H1 (cell line): Measurements from ENCODE around the gene RBM20. TPM values are rescaled to one million over a fixed set of nuclear protein-coding genes. Genes with fewer than 3 reads are reported as not detected.

Source experiments
- CTCF ChIA-PET: fragments of 300-600 bp; sonication (Branson Sonifier 250); formaldehyde crosslinking; loops from one replicate; lab custom pipeline; 2021; ENCODE audit not compliant: partially characterized antibody; lab: Charles Lee
- POLR2A ChIA-PET: fragments of 300-600 bp; sonication (Branson Sonifier 250); formaldehyde crosslinking; loops from one replicate; lab custom pipeline; 2021; ENCODE audit warnings: inconsistent platforms; ENCODE audit not compliant: partially characterized antibody; lab: Charles Lee
- DNase-seq, 2 experiments: peaks; one replicate each; pipeline versions ENCODE4 v3.0.0 to v3.0.0-alpha.2; 2010 to 2022; ENCODE audit warnings: low spot score in 2 of 2, low read depth in 1 of 2, mixed read lengths in 1 of 2
- FAIRE-seq: peaks from 2 replicates; lab custom pipeline; 2011; peaks lifted over from hg19 to GRCh38; lab: Jason Lieb, UNC
- H2AFZ ChIP-seq: 2 replicates; pipeline ENCODE4 v1.8.1; 2012; ENCODE audit warnings: low read length, inconsistent platforms
- H2AK5ac ChIP-seq: 2 replicates; pipeline ENCODE4 v1.6.1; 2013; ENCODE audit warnings: low read depth, low read length
- H2BK120ac ChIP-seq: replicated peaks from 2 replicates; pipeline ENCODE3; 2013; ENCODE audit warnings: low read depth, low read length, inconsistent platforms
- H2BK12ac ChIP-seq: 2 replicates; pipeline ENCODE4 v1.6.1; 2013; ENCODE audit warnings: low read depth, low read length
- H2BK15ac ChIP-seq: 2 replicates; pipeline ENCODE4 v1.6.1; 2013; ENCODE audit warnings: low read length
- H2BK20ac ChIP-seq: 2 replicates; pipeline ENCODE4 v1.6.1; 2013; ENCODE audit warnings: low read length
- H2BK5ac ChIP-seq: 2 replicates; pipeline ENCODE4 v1.6.1; 2013; ENCODE audit warnings: low read depth, low read length
- H3K14ac ChIP-seq: 2 replicates; pipeline ENCODE4 v1.6.1; 2013; ENCODE audit warnings: inconsistent platforms; ENCODE audit not compliant: insufficient read length
- H3K18ac ChIP-seq: 2 replicates; pipeline ENCODE4 v1.6.1; 2013; ENCODE audit warnings: low read length; ENCODE audit errors: extremely low read depth
- H3K23ac ChIP-seq: 2 replicates; pipeline ENCODE4 v1.6.1; 2013; ENCODE audit warnings: inconsistent platforms; ENCODE audit not compliant: insufficient read length
- H3K23me2 ChIP-seq: 2 replicates; pipeline ENCODE4 v1.6.1; 2013; ENCODE audit warnings: low read depth, low read length
- H3K27ac ChIP-seq: 2 replicates; pipeline ENCODE4 v1.6.1; 2011; ENCODE audit warnings: low read depth, low read length, inconsistent platforms
- H3K27me3 ChIP-seq, 4 experiments: replicated peaks in 1 of 4; 1 replicate in 1 of 4; 2 replicates in 3 of 4; pipeline versions ENCODE4 v1.6.1 to v1.8.1; 2011 to 2013; ENCODE audit warnings: low read length in 3 of 4, mild to moderate bottlenecking in 3 of 4, inconsistent platforms in 2 of 4, mixed read lengths in 2 of 4, moderate library complexity in 1 of 4; ENCODE audit not compliant: control insufficient read depth in 3 of 4, insufficient read depth in 3 of 4; ENCODE audit errors: extremely low read depth in 1 of 4
- H3K36me3 ChIP-seq, 4 experiments: 2 replicates each; pipeline versions ENCODE4 v1.6.1 to v1.8.1; 2011 to 2013; ENCODE audit warnings: mild to moderate bottlenecking in 4 of 4, low read length in 3 of 4, moderate library complexity in 2 of 4, control low read depth in 1 of 4, inconsistent platforms in 1 of 4; ENCODE audit not compliant: insufficient read depth in 4 of 4, control insufficient read depth in 2 of 4
- H3K4ac ChIP-seq: replicated peaks from 2 replicates; pipeline ENCODE3; 2013; ENCODE audit warnings: low read length, low read depth, mixed read lengths, inconsistent platforms; ENCODE audit not compliant: insufficient read length
- H3K4me1 ChIP-seq, 4 experiments: replicated peaks in 1 of 4; 1 replicate in 1 of 4; 2 replicates in 3 of 4; pipeline versions ENCODE4 v1.6.1 to v1.8.1; 2011 to 2013; ENCODE audit warnings: low read length in 3 of 4, inconsistent platforms in 2 of 4, mixed read lengths in 1 of 4; ENCODE audit not compliant: insufficient read depth in 4 of 4, control insufficient read depth in 3 of 4
- H3K4me2 ChIP-seq, 2 experiments: 2 replicates each; pipeline versions ENCODE4 v1.6.1 to v1.8.1; 2011 to 2013; ENCODE audit warnings: low read depth in 2 of 2, low read length in 2 of 2, control low read depth in 1 of 2, inconsistent platforms in 1 of 2, mild to moderate bottlenecking in 1 of 2; ENCODE audit not compliant: insufficient read depth in 1 of 2
- H3K4me3 ChIP-seq, 4 experiments: fragments of 200-600, 300-600 bp in 1 of 4; sonication (generic), shearing (Covaris generic), sonication (Bioruptor Twin) in 1 of 4; 2 replicates each; pipeline versions ENCODE4 v1.5.1 to v1.8.1; 2011 to 2016; ENCODE audit warnings: low read length in 4 of 4, low read depth in 3 of 4, control low read depth in 2 of 4, inconsistent platforms in 2 of 4, mild to moderate bottlenecking in 2 of 4, mixed read lengths in 1 of 4, moderate library complexity in 1 of 4; ENCODE audit not compliant: insufficient read depth in 2 of 4; ENCODE audit errors: extremely low read depth in 1 of 4
- H3K56ac ChIP-seq: replicated peaks from 2 replicates; pipeline ENCODE3; 2013; ENCODE audit warnings: low read depth, mild to moderate bottlenecking, mixed read lengths, low read length, inconsistent platforms; ENCODE audit not compliant: insufficient read length
- H3K79me1 ChIP-seq: 2 replicates; pipeline ENCODE4 v1.6.1; 2013; ENCODE audit warnings: low read depth, low read length, control low read depth
- H3K79me2 ChIP-seq, 2 experiments: 2 replicates each; pipeline versions ENCODE4 v1.6.1 to v1.8.1; 2012 to 2013; ENCODE audit warnings: low read length in 2 of 2, mild to moderate bottlenecking in 2 of 2, inconsistent platforms in 1 of 2; ENCODE audit not compliant: insufficient read depth in 2 of 2, control insufficient read depth in 1 of 2
- H3K9ac ChIP-seq, 4 experiments: replicated peaks in 1 of 4; 1 replicate in 1 of 4; 2 replicates in 3 of 4; pipeline versions ENCODE4 v1.6.1 to v1.8.1; 2011 to 2013; ENCODE audit warnings: low read depth in 3 of 4, low read length in 3 of 4, control low read depth in 2 of 4, mild to moderate bottlenecking in 2 of 4, moderate library complexity in 2 of 4, inconsistent platforms in 1 of 4; ENCODE audit errors: extremely low read depth in 1 of 4
- H3K9me3 ChIP-seq, 2 experiments: 2 replicates each; pipeline versions ENCODE4 v1.6.1 to v1.8.1; 2012 to 2013; ENCODE audit warnings: mild to moderate bottlenecking in 2 of 2, moderate library complexity in 2 of 2, control low read depth in 1 of 2, inconsistent platforms in 1 of 2, low read depth in 1 of 2, low read length in 1 of 2, mixed read lengths in 1 of 2; ENCODE audit not compliant: insufficient read depth in 2 of 2
- H4K20me1 ChIP-seq, 2 experiments: replicated peaks in 1 of 2; 2 replicates each; pipeline versions ENCODE3 to v1.8.1; 2011 to 2013; ENCODE audit warnings: inconsistent platforms in 2 of 2, low read length in 2 of 2, mild to moderate bottlenecking in 1 of 2; ENCODE audit not compliant: insufficient read depth in 2 of 2, control insufficient read depth in 1 of 2
- H4K5ac ChIP-seq: 2 replicates; pipeline ENCODE4 v1.6.1; 2013; ENCODE audit warnings: low read length, low read depth, mixed read lengths, inconsistent platforms; ENCODE audit not compliant: insufficient read length
- H4K8ac ChIP-seq: 2 replicates; pipeline ENCODE4 v1.8.0; 2013; ENCODE audit warnings: mild to moderate bottlenecking, moderate library complexity, low read length, inconsistent platforms; ENCODE audit not compliant: insufficient read depth; ENCODE audit errors: extremely low read depth
- H4K91ac ChIP-seq: replicated peaks from 2 replicates; pipeline ENCODE3; 2013; ENCODE audit warnings: low read length, mixed read lengths, inconsistent platforms; ENCODE audit not compliant: insufficient read length
- CTBP2 ChIP-seq: IDR thresholded peaks from 2 replicates; pipeline ENCODE4 v1.7.0; 2011; ENCODE audit warnings: borderline replicate concordance, mild to moderate bottlenecking, moderate library complexity, mixed read lengths, low read length; ENCODE audit not compliant: insufficient read depth, insufficient read length
- SIN3A ChIP-seq, 2 experiments: IDR thresholded peaks in 1 of 2; conservative IDR thresholded peaks in 1 of 2; 2 replicates each; pipeline ENCODE4 v1.6.1; 2011 to 2012; ENCODE audit warnings: low read length in 2 of 2, improper control_type of control experiment in 1 of 2, low read depth in 1 of 2, mild to moderate bottlenecking in 1 of 2
- WGBS, 2 experiments: shearing (Covaris generic) in 1 of 2; methylation state at CpG; one replicate each; pipeline versions ENCODE4 v1.1.6 to v1.1.7; 2013 to 2015; ENCODE audit warnings: low lambda C conversion rate in 2 of 2, mixed read lengths in 2 of 2, inconsistent platforms in 1 of 2, low coverage in 1 of 2, missing lambda C conversion rate in 1 of 2; ENCODE audit not compliant: insufficient replicate concordance in 2 of 2, insufficient coverage in 1 of 2, insufficient read length in 1 of 2; ENCODE audit errors: extremely low coverage in 1 of 2, missing lambda C conversion rate in 1 of 2; 5-methylcytosine and 5-hydroxymethylcytosine counted together
- polyA plus RNA-seq, 7 experiments: library from polyadenylated mRNA; depleted of rRNA in 3 of 7; stranded (reverse) in 5 of 7; unstranded in 2 of 7; fragments of >200 nt in 5 of 7; fragments of 200-250 nt in 2 of 7; gene quantifications; 1 replicate in 5 of 7; 2 replicates in 1 of 7; 4 replicates in 1 of 7; pipeline versions ENCODE4 v1.2.1 to v1.2.3, GENCODE V29; 2011 to 2013; ENCODE audit warnings: missing spikeins in 2 of 7, mixed read lengths in 2 of 7
- total RNA-seq: library from RNA; stranded (reverse); fragmentation: NEBNext Ultra II Directional; extraction: Animal tissue kit (Norgen Biotek cat#: 25700); gene quantifications from 2 replicates; pipeline ENCODE4 v1.2.1, GENCODE V29; 2021

The RBM20 gene
- total and polyA plus RNA-seq, 2 of the 8 experiments (the other 6 are each of a cell fraction or from before 2014, with no cell fraction given): 0.05 to 0.63 TPM

- Histone ChIP-seq H4K8ac (no peak overlapping the region), H3K4me1 (peaks cover 0 to 4% (median 2%) of the 10 kb centered on the region in 4 experiments; a peak in 5 of 7 replicates), H3K36me3 (no peaks in the 10 kb centered on the region), H3K9me3 (no peaks in the 10 kb centered on the region), H2BK15ac (no peak overlapping the region), H2BK20ac (no peak overlapping the region), H3K23me2 (no peaks in the 10 kb centered on the region), H4K20me1 (no peaks in the 10 kb centered on the region), H3K4ac (no peak overlapping the region), H3K56ac (no peak overlapping the region), H2AK5ac (no peak overlapping the region), H2BK120ac (no peak overlapping the region), H3K79me1 (no peaks in the 10 kb centered on the region), H3K9ac (no peak overlapping the region), H3K4me3 (no peak overlapping the region), H3K79me2 (no peaks in the 10 kb centered on the region), H3K27ac (no peak overlapping the region), H3K23ac (no peak overlapping the region), H3K14ac (no peak overlapping the region), H2BK12ac (no peak overlapping the region), H3K18ac (no peak overlapping the region), H3K4me2 (no peak overlapping the region), H4K91ac (no peak overlapping the region), H4K5ac (no peak overlapping the region), H2BK5ac (no peak overlapping the region), H2AFZ (no peak overlapping the region), H3K27me3 (no peaks in the 10 kb centered on the region)
- POLR2A ChIA-PET: no interaction called here
- CTCF ChIA-PET: interaction anchor here (1.7 to 4.2 kb wide), 2 partner anchors 24 to 33 kb away, joined by 5 to 18 read pairs; no protein-coding TSS in a partner anchor
- FAIRE-seq: no peak
- 90% methylated on average over 5 of the region's 5 CpGs; no CpG with 5 or more reads in 1 of the 2 experiments for WGBS, 2 experiments
- no peak for DNase-seq
- TF ChIP-seq CTBP2 (no peak), SIN3A (conservative IDR thresholded peaks at IDR 0.05 in 1 of 2, IDR thresholded peaks at IDR 0.05 in 1 of 2; ENCODE audit: low read depth in 1 of 2, low read length in 2 of 2) (no peak)
Measured at GRCh38 chr10:110704906-110705476, 60.9 kb downstream of the RBM20 start.
